ENCODE results near the gene KIAA1755.
A peak's percentile ranks its signal among the peaks of the same experiment; 100 is the strongest.

The KIAA1755 gene

GRCh38 chr20:38242848-38243708, 17.5 kb downstream of the KIAA1755 start:
- no peak for DNase-seq (ENCODE audit: insufficient read length, low spot score)
- FAIRE-seq, result no peak

DNA sequence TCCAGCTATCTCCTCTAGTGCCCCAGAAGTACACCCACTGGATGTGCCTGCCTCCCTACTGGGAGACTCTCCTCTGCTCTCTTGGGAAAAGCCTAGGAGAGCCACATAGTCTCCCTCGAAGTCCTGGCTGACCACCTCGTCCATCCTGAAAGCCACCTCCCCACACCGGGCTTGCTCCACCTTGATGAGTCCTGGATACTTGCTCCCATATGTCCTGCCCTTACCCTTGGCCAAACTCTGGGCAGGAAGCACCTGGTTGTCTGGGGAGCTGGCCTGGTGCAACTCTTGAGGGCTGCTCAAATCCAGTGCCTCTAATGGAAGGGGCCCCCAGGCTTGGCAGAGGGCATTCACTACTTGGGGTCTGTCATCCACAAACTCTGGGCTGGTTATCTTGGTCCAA, 19.3 kb downstream of the KIAA1755 start:
- peak; percentile 42 for FAIRE-seq
- no peak for DNase-seq (ENCODE audit: insufficient read length, low spot score)

GRCh38 chr20:38239441-38239840, 21.1 kb downstream of the KIAA1755 start:
- DNase-seq (ENCODE audit: insufficient read length, low spot score) (no peak), FAIRE-seq (peak; percentile 26)

DNA sequence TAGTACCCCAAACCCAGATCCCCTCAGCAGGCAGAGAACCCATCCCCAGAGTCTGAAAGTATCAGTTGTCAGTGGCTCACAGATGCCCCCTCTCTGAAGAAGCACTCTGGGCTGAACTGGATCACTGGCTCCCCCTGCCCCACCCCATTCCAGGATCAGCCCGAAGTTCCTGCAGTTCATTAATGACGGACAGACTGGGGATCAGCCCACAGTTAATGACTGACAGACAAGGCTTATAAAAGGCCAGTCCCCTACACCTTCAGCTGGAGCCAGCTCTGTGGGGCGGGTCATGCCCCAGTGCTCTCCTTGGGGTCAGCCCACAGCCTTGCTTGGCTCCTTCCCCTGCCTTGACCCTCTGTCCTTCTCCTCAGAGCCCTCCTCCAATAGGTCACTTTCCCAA, 21.7 kb downstream of the KIAA1755 start:
- FAIRE-seq (peak; percentile 38), DNase-seq (ENCODE audit: insufficient read length, low spot score) (no peak)

- DNase-seq (ENCODE audit: insufficient read length, low spot score), result no peak
Measured at GRCh38 chr20:38237381-38237780, 23.2 kb downstream of the KIAA1755 start.

GRCh38 chr20:38231531-38232121, 28.9 kb downstream of the KIAA1755 start:
- FAIRE-seq (peak; percentile 77), DNase-seq (ENCODE audit: insufficient read length, low spot score) (no peak)

More at GRCh38 chr20:38237381-38237780, 23.2 kb downstream of the KIAA1755 start:
- FAIRE-seq, result peak; percentile 55

DNA sequence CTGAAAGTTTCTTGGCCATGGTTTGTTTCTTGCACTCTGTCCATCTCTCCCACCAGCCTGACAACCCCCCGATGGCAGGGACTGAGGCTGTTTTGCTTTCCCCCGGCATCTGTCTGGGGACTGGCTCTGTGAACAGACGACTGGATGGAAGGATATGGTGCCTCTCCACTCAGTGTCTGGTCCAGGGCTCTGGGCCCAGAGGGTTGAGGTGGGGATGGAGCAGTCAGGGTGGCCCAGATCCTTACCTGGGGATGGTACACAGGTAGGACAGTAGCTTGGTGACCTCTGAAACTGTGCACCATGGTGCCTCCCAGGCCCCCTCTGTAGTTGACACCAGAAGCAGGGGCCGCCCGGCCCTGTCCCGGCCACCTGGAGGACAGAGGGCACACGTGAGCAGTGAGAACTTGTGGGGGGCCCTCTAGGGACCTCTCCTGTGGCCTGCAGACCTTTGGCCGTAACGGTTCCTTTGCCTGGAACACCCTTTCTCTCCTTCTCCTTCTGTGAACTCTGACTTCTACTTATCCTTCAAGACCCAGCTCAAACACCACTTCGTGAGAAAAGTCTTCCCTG, 29.5 kb downstream of the KIAA1755 start:
- FAIRE-seq (peak; percentile 75), DNase-seq (ENCODE audit: insufficient read length, low spot score) (no peak)

DNA sequence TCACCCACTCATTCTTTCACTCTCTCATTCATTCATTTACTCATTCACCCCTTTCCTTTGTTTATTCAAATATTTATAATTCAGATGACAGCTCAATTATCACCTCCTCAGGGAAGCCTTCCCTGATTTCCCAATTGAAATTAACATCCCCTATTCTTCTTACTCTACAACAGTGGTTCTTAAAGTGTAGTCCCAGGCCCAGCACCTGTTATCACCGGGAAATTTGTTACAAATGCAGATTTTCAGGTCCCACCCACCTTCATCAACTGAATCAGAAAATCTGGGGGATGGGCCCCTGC, 30.3 kb downstream of the KIAA1755 start:
- DNase-seq (ENCODE audit: insufficient read length, low spot score), result no peak
- FAIRE-seq, result no peak

DNA sequence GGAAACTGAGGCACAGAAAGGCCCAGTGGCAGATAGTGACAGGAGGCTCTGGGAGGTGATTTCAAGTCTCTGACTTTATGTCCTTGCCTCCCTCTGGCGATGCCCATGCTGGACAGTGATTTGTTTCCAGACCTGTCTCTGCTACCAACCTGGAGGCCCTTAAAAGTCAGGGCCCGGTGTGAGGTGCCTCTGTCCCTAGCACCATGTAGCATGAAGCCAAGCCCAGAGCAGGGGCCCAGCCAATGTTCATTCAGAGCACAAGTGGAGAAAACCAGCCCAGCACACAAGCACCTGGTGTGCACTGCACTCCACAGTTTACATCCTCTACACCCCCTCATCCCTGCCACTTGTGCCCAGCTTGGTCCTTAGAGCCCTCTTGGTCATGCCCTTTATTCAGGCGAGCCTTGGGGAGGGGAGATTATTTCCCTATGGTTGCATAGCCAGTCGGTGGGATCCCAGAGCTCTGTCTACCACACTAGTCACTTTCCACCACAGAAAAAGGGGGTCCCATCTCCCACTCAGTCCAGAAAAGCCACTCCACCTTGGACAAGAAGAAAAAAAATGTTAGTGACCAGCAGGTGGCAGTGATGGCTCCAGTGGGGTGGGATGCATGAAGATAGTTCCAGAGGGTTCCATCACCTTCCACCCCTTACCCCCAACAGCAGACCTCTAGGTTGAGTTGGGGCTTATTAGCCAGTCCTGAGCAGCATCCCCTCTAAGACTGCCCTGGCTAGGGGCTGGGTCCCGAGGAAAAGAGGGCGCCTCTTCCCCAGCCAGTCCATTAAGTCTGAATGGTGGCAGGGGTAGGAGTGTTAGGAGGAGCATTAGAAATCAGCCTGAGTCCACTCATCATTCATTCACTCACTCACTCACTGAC, 30.9 kb downstream of the KIAA1755 start:
- FAIRE-seq, result peak; percentile 90

DNA sequence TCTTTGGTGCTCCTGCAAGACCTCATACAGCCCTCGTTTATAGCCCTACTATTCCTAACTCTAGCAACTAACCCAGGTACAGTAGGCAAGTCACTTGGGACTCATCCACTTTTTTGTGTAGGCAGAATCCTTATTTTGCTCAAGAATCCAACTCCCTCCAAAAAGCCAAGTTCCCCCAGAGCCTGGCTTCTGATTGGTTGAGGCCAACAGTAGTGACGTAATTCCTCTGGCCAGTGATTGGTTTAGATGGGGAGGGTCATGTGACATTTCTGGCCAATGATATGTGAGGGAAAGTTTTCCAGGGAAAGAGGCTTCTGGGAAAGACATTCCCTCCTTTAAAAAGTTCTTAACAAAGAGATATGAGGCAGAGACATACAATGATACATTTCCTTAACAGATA, 32.1 kb downstream of the KIAA1755 start:
- no peak for FAIRE-seq
- DNase-seq (ENCODE audit: insufficient read length, low spot score), result no peak

More for the DNA sequence above, 30.9 kb downstream of the KIAA1755 start:
- peak; percentile 78 for DNase-seq (ENCODE audit: insufficient read length, low spot score)

DNA sequence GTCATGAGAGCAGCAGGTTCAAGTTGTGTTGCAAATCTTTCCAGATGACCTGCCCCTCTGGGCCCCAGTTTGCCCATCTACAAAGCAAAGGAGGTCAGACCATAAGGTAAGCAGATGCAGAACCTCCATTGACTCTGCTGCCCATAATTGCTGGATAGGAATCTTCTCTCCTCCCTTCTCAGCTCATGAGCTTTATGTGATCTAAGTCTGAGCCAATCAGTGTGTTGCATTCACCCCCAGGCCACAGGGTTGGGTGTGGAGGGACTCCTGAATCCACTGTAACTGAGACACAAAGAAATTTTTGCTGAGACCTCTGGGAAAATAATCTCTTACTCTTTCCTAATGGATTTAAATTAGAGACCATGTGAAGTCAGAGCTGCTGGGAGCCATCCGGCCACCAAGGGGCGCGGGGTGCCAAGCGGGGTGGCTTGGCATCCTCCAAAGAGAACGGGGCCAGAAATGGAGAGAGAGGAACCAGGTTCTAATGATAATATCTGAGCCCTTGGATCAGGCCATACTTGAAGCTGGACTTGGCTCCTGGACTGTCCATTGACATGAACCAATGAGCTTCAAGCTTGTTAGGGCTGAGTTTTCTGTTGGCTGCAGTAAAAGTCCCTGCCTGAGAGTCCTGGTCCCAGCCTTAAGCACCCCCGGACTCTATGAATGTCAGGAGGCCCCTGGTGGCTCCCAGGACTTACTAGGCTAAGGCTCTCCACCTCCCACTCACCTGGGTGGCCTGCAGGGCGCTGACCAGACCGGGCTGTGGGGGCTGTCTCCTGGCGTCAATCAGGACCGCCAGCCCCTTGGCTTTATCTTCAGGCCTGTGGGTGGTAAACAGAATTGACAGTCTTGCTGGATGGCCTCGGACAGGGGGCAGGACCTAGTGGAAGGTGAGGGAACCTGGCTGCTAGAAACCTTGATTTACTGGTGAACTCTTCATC, 32.8 kb downstream of the KIAA1755 start:
- DNase-seq (ENCODE audit: insufficient read length, low spot score) (no peak), FAIRE-seq (no peak)

DNA sequence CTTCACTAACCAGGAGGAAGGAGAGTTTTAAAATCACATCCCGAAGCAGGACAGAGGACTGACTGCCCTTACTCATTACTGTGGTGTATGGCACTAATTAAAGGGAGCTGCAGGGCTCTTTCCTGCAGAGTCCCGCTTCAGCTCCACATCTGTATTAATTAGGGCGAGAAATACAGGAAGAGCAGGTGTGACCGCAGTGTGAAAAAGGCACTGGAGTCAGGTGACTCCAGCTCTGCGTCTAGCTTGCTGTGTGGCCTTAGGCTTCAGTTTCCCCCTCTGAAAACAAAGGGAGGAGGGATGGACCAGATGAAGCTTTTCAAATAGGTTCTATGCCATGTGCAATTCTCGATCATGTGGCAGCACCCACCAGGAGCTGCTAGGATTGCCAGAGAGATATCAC, 34.0 kb downstream of the KIAA1755 start:
- DNase-seq (ENCODE audit: insufficient read length, low spot score), result no peak
- FAIRE-seq, result no peak

- FAIRE-seq (peak; percentile 23), DNase-seq (ENCODE audit: insufficient read length, low spot score) (no peak)
Measured at GRCh38 chr20:38225900-38226263, 34.7 kb downstream of the KIAA1755 start.

- DNase-seq (ENCODE audit: insufficient read length, low spot score) (no peak), FAIRE-seq (peak; percentile 13)
Measured at GRCh38 chr20:38225240-38225899, 35.2 kb downstream of the KIAA1755 start.

DNA sequence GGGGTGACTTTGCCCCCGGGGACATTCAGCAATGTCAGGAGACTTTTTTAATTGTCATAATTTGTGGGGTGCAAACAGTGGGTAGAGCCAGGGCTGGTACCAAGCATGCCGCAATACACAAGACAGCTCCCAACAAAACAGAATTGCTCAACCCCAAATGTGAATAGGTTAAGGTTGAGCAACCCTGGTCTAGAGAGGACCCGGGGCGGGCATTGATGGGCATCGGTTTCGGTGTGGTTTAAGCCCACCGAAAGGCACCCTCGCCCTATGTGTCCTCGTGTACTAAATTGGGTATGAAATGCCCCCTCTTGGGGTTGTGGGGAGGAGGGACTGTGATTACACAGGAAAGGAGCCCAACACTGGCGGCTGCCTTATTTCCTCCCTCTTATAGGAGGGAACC, 36.0 kb downstream of the KIAA1755 start:
- DNase-seq (ENCODE audit: insufficient read length, low spot score) (no peak), FAIRE-seq (no peak)

DNA sequence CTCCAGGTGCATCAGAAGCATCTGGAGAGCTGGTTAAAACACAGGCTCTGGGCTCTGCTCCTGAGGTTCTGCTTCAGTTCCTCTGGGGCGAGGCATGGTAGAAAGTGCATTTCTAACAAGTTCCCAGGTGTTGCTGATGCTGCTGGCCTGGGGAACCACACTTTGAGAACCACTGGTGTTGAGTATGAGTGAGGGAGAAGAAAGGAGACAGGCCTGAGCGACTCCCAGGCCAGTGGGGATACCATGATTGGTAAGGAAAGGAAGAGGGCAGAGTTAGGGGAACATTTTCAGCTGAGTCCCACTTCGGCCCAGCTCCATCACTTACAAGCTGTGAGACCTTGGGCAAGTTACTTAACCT, 36.8 kb downstream of the KIAA1755 start:
- FAIRE-seq, result no peak

DNA sequence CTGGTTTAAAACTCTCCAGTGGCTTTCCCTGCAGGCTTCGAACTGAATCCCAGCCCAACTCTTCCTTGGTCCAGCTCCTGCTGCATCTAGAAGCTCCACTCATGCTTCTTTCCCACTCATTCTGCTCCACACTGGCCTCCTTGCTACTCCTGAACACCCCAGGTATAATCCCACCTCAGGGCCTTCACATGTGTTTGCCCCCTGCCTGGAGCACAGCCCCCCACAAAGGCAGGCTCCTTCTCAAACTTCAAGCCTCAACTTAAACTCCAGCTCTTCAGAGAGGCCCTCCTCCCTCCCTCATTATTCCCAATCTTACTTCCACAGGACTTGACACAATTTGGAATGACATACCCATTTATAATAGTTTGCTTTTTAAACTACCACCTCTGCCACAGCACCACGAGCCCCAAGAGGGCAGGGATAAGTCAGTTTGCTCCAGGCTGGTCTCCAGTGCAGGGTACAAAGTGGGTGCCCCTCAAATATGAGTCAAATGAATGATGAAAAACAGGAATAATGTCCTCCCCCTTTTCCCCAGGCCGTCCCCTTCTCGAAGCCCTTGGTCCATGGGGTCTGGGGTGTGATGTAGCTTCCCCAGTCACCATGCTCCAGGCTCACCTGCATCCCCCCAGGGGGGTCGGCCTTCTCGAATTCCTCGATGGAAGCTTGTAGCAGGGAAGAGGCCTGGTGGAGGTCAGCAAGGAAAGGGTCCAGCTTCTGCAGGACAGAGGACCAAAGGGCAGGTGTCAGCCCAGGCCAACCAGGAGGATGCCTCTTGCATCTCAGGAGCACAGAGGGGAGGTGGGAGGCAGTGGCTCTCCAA, 37.4 kb downstream of the KIAA1755 start:
- DNase-seq (ENCODE audit: insufficient read length, low spot score), result no peak
- FAIRE-seq, result no peak

More for the DNA sequence above, 36.8 kb downstream of the KIAA1755 start:
- DNase-seq (ENCODE audit: insufficient read length, low spot score), result no peak

GRCh38 chr20:38222231-38222922, 38.2 kb downstream of the KIAA1755 start:
- DNase-seq (ENCODE audit: insufficient read length, low spot score) (peak; percentile 90), FAIRE-seq (peak; percentile 90)

All from HTR-8/SVneo (cell line).